IPS-NIHi7 (cell line): ENCODE data around the gene SLC38A10.

Source experiments
- DNase-seq: peaks from one replicate; pipeline ENCODE4 v3.0.0; 2012; ENCODE audit warnings: mixed read lengths; ENCODE audit errors: extremely low spot score

SLC38A10 gene

DNA sequence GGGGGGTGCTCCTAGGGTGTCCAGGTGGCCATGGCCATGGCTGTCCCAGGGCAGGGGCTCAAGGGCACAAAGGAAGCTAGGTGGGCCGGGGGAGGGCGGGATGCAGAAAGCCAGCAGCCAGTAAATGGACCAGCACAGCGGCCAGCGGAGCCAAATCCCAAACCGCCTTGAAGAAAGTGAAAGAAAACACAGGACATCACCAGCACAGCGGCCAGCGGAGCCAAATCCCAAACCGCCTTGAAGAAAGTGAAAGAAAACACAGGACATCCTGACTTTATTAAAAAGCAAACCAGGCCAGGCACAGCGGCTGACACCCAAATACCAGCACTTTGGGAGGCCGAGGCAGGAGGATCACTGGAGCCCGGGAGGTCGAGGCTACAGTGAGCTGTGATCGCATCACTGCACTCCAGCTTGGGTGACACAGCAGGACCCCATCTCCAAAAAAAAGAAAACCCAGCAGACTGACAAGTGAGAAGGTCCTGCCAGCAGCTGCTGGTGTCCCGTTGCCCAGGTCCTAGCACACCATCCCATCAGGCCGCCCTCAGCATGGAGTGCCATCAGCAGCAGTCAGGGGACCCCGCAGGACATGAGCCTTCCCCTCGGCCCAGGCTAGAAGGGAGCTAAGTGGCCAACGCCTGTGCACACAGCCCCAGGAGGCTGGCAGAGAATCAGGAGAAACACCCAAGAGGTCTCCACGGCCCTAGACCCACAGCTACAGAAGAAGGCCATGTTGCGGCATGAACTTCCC lies 17.0 kb downstream of the SLC38A10 start:
- no peak for DNase-seq

DNA sequence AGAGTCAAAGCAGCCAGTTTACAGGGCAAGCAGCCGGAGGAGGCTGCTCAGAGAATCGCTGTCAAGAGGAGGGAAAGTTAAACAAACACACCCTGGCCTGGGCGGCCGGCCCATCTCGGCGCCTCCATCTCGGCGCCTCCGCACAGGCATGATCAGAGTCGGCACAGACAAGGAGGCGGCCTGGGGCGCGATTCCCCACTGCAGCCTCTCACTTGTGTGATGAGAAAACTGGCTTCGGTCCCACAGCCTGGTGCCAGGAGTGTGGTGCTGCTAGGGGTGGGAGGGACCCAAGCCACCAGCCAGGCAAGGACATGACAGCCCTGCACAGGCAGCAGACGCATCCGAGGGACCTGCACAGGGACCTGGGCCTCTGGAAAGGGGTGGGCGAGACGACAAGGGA lies 17.7 kb downstream of the SLC38A10 start:
- no peak for DNase-seq

DNA sequence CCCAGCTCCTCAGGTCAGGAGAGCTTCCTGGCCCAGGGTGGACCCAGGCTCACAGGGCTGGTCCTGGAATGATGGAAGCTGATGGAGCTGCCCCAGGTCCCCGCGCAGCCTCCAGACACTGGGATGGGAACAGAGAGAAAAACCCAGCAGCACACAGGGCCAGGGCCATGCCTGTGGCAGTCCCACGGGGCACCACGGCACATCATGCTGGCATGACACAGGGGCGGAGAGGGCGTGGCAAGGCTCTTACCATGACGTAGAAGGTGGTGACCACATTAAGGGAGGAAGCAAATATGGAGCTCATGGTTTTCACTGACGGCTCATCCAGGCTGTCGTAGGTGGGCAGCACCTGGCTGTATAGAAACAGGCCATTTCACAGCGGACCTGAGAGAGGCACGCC lies 18.3 kb downstream of the SLC38A10 start:
- DNase-seq, result no peak

DNA sequence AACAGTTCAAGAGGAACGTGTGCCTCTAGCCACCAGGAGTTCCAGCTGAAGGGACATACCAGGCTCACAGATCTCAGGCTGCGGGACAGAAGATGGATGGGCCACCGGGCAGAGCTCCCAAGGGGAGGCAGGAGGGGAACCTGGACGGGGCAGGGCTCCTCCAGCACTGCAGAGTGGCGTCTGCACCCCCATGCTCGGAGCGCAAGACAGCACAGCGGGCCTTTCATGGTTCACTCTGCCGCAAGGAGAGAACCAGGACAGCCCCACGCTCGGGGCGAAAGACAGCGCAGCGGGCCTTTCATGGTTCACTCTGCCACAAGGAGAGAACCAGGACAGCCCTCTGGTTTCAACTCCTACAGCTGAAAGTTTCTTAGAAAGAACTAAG lies 20.6 kb downstream of the SLC38A10 start:
- DNase-seq, result no peak

DNA sequence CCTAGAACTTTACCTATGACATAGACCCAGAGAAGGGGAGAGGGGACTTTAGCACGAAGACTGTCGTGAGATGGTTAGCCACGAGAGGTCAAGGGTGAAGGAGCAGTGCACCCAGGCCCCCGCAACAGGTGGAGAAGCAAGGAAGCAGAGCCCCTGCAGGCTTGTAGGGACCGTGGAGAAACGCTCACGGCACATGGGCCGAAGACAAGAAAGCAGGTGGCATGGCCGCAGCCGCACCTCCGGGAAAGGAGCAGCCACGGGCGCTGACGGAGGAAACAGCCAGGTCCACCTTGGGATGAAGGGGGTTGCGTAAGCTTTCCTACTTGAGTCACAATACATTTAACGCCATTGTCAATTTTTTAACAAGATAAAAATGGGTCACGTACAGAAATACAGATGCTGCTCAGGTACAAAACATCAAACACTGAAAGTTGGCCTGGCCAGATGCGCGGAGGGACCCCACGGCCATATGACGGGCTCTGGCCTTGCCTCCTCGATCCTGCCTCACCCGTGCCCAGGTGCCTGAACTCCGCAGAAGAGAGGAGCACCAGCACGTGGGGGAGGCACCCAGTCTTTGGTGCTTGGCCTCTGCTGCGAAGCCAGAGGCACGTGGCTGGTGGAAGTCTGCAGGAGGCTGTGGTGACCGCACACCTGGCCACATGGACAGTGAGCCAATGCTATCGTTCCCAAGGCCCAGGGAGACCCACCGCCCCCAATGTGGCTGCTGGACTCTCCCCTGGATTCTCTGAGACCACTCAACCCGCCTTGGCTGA lies 21.2 kb downstream of the SLC38A10 start:
- DNase-seq, result no peak

DNA sequence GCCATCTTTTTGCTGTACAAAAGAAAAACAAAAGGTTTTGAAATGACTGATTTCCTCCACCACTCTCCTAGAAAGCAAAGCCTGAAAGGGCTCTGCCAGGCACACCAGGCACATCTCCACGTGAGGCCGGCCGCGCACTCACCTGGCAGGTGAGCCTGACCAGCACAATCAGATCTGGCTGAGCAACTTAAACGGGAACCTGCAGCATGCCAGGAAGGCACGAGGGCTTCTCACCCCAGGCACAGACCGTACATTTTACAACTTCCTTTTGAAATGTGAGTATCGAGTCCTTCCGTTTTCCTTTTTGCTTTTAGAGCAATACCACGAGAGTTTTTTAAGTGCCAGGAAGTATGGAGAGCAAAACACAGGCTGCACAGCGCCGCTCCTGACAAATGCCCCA lies 22.5 kb downstream of the SLC38A10 start:
- no peak for DNase-seq

DNA sequence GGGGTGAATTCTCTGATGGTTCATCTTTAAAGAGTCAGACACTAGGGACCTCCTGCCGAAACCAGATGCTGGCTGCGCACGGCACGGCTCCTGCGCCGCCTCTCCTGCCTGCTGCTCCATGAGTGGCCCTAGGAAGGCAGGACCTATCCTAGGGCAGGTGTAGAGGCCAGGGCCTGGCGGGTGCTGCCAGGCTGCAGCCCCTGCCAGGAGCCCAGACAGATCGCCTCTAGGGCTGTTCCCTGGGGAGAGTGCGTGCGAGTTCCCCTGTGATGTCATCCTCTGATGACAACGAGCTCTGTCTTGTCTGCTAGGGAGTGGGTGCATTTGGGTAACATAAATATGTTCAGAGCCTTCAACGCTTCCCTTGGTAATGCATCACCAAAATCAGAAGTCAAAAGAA lies 23.9 kb downstream of the SLC38A10 start:
- DNase-seq, result no peak

DNA sequence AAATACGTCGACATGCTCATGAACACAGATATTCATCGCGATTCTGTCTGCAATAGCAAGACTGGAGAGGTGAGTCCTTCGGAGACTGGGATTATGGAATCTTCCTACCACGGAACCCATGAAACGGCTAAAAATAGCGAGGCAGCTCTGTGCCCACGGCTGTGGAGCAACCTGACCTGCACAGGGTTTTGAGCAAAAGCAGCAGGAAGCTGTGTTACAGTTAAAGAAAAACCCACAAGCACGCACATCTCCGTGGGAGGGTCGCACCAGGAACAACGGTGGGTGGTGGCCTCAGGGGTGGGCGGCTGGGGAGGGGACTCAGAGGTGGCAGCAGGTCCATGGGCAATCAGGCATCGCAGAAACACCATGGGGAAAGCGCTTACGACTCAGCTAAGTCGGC lies 24.8 kb downstream of the SLC38A10 start:
- no peak for DNase-seq

DNA sequence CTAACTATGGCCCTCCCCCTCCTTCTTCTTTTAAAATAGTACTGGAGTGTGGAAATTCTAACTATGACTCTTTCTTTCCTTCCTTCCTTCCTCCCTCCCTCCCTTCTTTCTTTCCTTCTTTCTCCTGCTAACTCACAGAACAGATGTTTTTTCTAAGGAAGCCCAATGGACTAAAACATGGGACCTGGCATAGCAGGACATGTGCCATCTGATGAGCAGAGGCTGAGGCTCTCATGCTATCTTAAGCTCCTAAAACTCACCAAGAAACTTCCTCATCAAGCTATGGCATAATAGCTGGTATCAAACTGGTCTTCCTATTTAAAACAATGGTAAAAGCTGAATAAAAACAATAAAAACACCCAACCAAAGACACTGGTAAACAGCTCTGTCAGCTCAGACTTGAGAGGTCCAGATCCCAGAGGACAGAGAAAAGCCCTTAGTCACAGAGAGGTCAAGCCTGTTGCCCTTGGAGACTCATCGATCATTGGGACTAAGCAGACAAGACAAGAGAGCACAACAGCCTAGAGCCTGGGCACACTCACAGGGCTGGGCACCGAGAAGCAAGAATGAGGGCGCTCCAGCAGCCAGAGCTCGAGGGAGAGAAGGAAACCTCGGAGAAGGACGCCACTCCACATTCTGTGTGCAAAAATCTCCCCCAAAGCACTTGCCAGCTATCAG lies 27.6 kb downstream of the SLC38A10 start:
- no peak for DNase-seq

DNA sequence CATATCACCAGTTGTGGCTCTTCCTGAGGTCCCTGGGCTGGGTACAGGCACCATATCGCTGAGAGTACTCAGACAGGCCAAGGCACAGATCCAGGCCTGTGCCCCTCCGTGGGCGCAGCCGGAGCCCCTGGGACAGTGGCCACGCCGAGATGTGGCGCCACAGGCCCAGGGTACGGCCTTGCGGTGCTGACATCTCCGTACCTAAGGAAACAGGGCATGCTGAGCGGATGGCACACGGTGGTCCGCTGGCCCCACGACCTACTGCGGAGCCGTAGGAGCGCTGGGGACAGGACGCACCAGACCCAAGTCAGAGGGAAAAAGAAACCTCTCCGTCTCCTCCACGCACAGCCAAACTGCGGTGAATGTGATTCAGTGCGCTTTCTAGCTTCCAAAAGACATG lies 29.5 kb downstream of the SLC38A10 start:
- DNase-seq, result no peak

DNA sequence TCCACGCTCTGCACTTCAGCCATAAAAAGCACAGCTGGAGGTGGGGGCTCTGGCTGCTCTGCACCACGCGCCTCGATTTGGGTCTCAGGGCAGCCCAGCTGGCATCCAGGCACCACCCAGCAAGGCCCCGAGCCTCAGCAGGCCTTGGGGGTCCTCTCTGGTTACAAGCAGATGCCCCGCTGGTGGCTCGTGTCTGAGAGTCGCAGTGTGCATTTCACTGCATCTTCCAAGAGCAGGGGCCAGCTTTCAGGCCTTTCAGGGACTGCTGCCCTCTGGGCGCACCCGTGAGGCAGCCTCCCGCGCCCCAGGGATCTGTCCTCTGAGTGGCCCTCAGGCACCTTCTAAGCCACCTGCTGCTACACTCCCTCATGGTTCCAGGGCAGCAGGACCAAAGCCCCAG lies 30.5 kb downstream of the SLC38A10 start:
- DNase-seq, result no peak

DNA sequence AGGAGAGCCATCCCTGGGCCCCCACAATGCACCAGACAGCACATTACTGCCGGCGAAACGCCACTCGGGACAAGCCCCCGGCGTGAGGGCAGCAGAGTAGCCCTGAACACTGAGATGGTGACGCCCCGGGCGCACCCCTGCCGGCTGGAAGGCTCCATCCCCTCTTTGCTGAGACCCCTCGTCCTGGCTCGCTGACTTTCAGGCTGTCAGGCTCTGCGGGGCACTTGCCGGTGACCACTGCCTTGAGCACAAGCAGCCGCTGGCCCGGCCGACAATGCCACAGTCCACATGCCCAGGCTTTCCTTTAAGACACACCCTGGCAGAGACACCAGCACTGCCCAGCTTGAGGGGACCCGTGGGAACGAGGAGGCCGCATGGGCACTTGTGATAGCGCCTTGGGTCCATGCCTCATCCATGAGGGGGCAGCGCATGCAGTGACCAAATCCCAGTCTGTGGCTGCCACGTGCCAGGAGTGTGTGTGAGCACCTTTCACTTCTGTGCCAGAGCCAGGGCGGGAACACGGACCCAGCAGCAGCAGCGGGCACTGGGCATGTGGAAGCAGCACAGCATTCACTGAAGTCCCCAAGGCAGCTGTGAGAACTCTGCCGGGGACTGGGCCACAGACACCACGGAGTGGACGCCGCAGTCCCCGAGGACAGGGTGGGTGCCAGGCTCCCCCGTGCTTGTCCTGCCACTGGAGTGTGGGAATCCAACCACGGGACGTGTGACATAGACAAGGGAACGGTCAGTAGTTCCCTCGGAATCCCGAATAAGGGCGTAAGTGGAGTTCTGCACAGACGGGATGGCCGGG lies 31.5 kb downstream of the SLC38A10 start:
- DNase-seq, result no peak

DNA sequence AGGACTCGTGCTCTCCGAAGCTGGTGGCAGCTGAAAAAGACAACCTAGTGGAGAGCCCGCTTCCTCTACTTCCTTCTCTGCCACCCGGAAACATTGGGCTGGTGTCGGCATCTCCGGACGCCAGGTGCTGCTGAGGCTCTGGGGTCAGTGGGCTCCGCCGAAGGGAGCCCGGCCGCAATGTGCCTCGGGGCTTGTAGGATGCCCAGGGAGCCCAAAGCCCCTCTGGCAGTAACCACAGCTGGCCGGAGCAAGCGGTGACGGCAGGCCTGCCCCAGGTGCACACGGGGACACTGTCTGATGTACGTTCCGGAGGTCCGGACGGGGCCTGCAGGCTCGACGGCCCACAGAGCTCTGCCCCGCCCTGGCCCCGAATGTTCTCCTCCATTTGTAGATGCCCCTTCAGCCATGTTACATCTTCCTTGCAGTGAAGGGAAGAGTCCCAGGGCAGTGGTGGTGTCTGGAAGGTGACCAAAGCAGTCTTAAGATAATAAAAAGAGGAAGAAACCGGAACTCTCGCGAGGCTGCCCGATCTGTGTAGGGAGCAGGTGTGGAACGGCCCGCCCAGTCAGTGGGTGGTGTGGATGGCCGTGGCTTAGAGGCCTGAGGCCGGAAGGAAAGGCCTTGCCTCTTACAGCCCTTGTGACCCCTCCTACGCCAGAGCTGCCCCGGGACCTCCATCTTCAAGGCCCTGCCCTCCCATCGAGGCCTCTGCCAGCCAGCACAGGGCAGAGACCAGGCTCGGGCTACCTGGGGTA lies 33.3 kb downstream of the SLC38A10 start:
- DNase-seq, result no peak

DNA sequence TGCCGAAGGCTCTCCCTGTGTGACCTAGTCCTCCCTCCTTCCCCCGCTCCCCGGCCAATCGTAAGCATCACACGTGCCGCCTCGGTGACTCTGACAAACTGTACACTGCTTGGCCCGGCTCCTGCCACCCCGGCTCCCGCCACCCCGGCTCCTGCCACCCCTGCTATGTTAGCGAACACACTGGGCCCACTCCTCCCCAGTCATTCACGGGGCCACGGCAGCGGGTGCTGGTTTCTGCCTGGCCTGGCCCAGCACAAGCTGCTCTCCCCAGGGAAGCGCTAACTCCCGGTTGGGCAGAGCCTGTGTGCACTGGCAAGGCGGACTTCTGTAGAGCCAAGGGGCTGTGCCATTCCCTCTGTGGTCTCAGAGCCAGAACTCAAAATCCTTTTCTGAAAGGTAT lies 34.0 kb downstream of the SLC38A10 start:
- DNase-seq, result no peak

DNA sequence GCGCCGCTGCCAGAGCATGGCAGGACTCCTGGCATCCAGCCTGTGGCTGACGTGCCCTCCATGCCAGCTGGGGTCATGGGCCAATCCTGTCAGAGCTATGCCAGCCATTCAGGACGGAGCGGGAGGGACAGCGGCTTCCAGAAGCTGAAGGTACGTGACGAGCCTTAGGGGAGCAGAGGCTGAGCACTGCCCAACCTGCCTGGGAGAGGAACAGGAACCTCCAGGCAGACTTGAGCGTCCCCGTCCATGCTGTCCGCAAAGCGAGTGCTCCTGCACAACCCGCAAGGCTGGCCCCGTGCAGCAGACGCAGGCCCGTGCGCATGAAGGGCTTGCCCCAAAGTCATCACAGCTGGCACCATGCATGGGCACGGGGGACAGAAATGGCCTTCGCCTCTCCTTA lies 34.5 kb downstream of the SLC38A10 start:
- DNase-seq, result no peak

DNA sequence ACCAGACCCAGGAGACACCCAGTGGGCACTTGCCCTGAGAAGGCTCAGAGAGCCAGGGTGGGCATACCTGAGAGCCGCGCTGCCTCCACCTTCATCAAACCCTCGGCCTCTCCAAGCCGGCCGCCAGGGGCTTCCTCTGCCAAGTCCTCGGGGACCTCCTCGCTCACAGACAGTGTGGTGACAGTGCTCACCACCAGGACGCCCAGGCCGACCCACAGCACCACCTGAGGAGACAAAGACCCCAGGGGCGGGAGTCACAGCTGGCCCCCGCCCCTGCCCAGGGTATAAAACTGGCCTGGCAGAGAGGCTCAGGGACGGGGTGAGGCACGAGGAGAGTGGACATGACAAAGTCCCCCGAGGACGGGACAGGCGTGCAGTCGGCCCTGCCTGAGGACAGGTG lies 34.9 kb downstream of the SLC38A10 start:
- DNase-seq, result no peak

DNA sequence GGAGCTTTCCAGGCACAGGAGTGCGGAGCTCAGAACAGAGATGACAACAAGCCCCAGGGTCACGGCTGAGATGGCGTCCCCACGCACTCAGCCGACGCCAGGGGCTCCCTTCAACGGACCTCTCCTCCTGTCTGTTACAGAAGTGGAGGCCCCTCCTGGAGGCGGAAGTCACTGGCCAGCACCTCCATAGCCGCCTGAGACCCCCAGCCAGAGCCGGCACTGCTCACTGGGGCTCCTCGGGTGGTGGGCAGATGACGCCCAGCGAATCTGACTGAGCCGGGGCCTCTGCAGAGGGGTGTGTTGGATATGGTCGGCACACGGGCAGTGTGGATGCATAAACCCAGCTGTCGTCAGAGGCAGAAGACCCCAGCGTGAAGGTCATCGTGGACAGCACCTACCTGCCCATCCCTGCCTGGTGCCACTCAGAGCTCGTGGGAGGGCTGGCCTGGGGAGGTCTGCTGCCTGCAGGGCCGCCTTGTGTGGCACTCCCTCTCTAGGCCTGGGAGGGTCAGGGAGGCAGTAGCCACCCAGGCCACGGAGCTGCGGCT lies 36.0 kb downstream of the SLC38A10 start:
- no peak for DNase-seq

DNA sequence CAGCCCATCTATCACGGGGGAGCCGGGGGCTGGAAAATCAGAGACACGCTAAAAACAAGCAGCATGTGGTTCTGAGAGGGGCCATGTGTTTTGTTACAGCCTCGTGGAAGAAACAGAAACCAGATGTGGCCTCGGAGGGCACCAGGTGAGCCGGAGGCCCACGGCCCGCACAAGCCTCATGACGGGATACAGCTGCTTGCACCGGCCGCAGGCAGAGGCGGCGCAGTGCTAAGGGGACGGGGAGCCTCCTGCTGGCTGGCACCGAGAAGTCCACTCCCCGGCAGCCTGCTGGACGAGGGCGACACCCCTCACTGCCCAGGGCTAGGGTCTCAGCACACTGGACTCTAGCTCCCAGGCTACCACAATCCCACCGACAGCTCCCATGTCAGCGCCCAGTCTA lies 36.8 kb downstream of the SLC38A10 start:
- DNase-seq, result peak; percentile 50

DNA sequence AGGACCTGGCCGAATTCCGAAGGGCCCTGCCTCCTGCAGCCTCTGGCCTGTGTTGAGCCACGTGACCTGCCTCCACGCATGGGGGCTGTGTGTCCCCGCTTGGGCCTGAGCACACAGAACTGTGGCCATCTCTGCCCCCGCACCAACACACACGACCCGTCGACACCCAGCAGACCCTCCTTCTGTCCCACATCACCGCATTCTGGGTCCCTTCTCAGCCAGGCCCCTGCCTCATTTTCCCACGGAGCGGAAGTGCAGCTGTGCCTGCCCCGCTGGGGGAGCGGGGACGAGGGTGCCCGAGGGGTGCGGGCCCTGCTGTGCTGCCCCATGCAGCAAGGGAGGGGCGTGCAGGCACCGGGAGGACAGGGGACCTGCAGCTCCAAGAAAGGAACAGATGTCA lies 37.6 kb downstream of the SLC38A10 start:
- no peak for DNase-seq

DNA sequence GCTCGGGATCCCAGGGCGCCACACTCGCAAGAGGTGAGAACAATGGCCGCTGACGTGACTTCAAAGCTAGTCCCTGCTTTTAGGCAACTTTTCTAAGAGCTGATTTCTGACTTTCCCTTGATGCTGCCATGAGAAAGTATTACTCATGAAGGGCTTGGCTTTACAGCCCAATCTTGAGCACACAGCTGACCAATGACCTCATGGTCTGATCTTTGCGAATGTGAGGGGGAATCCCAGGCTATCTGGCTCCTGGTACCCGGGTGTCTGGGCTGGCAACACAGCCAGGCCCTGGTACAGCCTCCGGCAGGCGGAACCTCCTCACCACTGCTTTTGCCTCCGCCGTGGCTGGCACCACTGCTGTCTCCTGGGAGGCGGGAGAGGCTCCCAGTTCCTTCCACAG lies 38.5 kb downstream of the SLC38A10 start:
- DNase-seq, result no peak
